K562 (cell line): ENCODE measurements around the gene ETNK1. TPM values are rescaled to one million over a fixed set of nuclear protein-coding genes. Genes with fewer than 3 reads are reported as not detected.

Experiments used
- ATAC-seq: fragments of 200-7000 bp; cut with Tn5 transposase; 3 replicates; pipeline ENCODE4 v1.9.1; 2020; ENCODE audit warnings: moderate library complexity
- BruUV-seq: library from RNA; stranded (reverse); fragments of 400-500 nt; replicated peaks from 2 replicates; lab custom pipeline; 2021; lab: Mats Ljungman, UMichigan
- CTCF ChIA-PET: fragments of 300-600 bp; formaldehyde crosslinking; extraction: SDS; loops from one replicate; lab custom pipeline; 2021; ENCODE audit warnings: low intra/inter-chr PET ratio; lab: Yijun Ruan, JAX
- POLR2A ChIA-PET: fragments of 300-600, 350-650 bp; sonication (Branson Sonifier 250); formaldehyde crosslinking; extraction: SDS; loops from one replicate; lab custom pipeline; 2021; ENCODE audit warnings: antibody characterized with exemption, inconsistent platforms; lab: Yijun Ruan, JAX
- DNase-seq, 4 experiments: peaks; one replicate each; pipeline versions ENCODE4 v3.0.0 to v3.0.0-alpha.2; 2011 to 2018; ENCODE audit warnings: low spot score in 3 of 4, mixed read lengths in 3 of 4; ENCODE audit errors: extremely low read depth in 1 of 4
- FAIRE-seq: peaks from 2 replicates; lab custom pipeline; 2011; peaks lifted over from hg19 to GRCh38; lab: Jason Lieb, UNC
- H2AFZ ChIP-seq: 2 replicates; pipeline ENCODE4 v1.6.0; 2011; ENCODE audit warnings: low read depth, low read length, control low read depth, inconsistent platforms
- H3K27ac ChIP-seq: fragments of 200-600 bp; 3 replicates; pipeline ENCODE4 v1.8.0; 2011; ENCODE audit warnings: low read depth, mild to moderate bottlenecking, control low read depth, inconsistent platforms, low read length, moderate library complexity, mixed read lengths; ENCODE audit errors: extremely low read depth
- H3K27me3 ChIP-seq, 2 experiments: fragments of 300-600 bp in 1 of 2; 2 replicates in 1 of 2; 3 replicates in 1 of 2; pipeline versions ENCODE4 v1.6.0 to v1.8.0; 2011; ENCODE audit warnings: inconsistent platforms in 2 of 2, low read length in 2 of 2, mild to moderate bottlenecking in 1 of 2, mixed read lengths in 1 of 2, moderate library complexity in 1 of 2; ENCODE audit not compliant: control insufficient read depth in 2 of 2, insufficient read depth in 2 of 2
- H3K36me3 ChIP-seq: fragments of 300-600 bp; 3 replicates; pipeline ENCODE4 v1.8.0; 2011; ENCODE audit warnings: mild to moderate bottlenecking, low read length, inconsistent platforms; ENCODE audit not compliant: control insufficient read depth, insufficient read depth
- H3K4me1 ChIP-seq, 2 experiments: fragments of 200-600 bp in 1 of 2; replicated peaks in 1 of 2; 2 replicates in 1 of 2; 3 replicates in 1 of 2; pipeline versions ENCODE4 v1.5.1 to v1.8.0; 2011; ENCODE audit warnings: inconsistent platforms in 2 of 2, low read length in 2 of 2, mild to moderate bottlenecking in 1 of 2, mixed read lengths in 1 of 2, moderate library complexity in 1 of 2; ENCODE audit not compliant: control insufficient read depth in 2 of 2, insufficient read depth in 2 of 2
- H3K4me2 ChIP-seq: 2 replicates; pipeline ENCODE4 v1.6.1; 2011; ENCODE audit warnings: low read length, control low read depth, inconsistent platforms, mixed read lengths; ENCODE audit not compliant: insufficient read depth
- H3K4me3 ChIP-seq: fragments of 200-600 bp; sonication (generic), shearing (Covaris generic); 2 replicates; pipeline ENCODE4 v1.5.1; 2016; ENCODE audit warnings: control low read depth, inconsistent platforms
- H3K79me2 ChIP-seq: fragments of 200-600 bp; 3 replicates; pipeline ENCODE4 v1.8.0; 2011; ENCODE audit warnings: low read length, inconsistent platforms; ENCODE audit not compliant: control insufficient read depth, insufficient read depth
- H3K9ac ChIP-seq, 2 experiments: 2 replicates each; pipeline versions ENCODE4 v1.6.0 to v1.6.1; 2011; ENCODE audit warnings: low read depth in 2 of 2, low read length in 2 of 2, control low read depth in 1 of 2, inconsistent platforms in 1 of 2, mild to moderate bottlenecking in 1 of 2, mixed read lengths in 1 of 2; ENCODE audit not compliant: insufficient read depth in 1 of 2
- H3K9me1 ChIP-seq: one replicate; pipeline ENCODE4 v1.6.0; 2011; ENCODE audit warnings: inconsistent platforms, mild to moderate bottlenecking, low read length, moderate library complexity; ENCODE audit not compliant: control insufficient read depth, insufficient read depth
- H3K9me3 ChIP-seq: replicated peaks from 2 replicates; pipeline ENCODE4 v1.5.1; 2011; ENCODE audit warnings: low read depth, low read length, inconsistent platforms; ENCODE audit not compliant: control insufficient read depth, insufficient read depth
- H4K20me1 ChIP-seq: replicated peaks from 2 replicates; pipeline ENCODE4 v1.6.1; 2011; ENCODE audit warnings: low read length, inconsistent platforms, mixed read lengths; ENCODE audit not compliant: control insufficient read depth, insufficient read depth
- ESRRB ChIP-seq: fragments of 250-450 bp; sonication (Bioruptor Pico); IDR thresholded peaks from 2 replicates; pipeline ENCODE4 v1.5.0; 2020; ENCODE audit warnings: mild to moderate bottlenecking, moderate library complexity, borderline replicate concordance
- FUS ChIP-seq: fragments of 200-400 bp; formaldehyde crosslinking; optimal IDR thresholded peaks from 2 replicates; pipeline ENCODE3; 2017; ENCODE audit warnings: low read depth, low read length
- HEY1 ChIP-seq: fragments of 250-450 bp; sonication (Bioruptor Pico); IDR thresholded peaks from 2 replicates; pipeline ENCODE4 v1.5.0; 2020; ENCODE audit warnings: mild to moderate bottlenecking, moderate library complexity, borderline replicate concordance
- HOXB6 ChIP-seq: fragments of 250-450 bp; sonication (Bioruptor Pico); IDR thresholded peaks from 2 replicates; pipeline ENCODE4 v1.5.1; 2022; ENCODE audit warnings: mild to moderate bottlenecking, borderline replicate concordance
- JUNB ChIP-seq: fragments of 450-650 bp; formaldehyde crosslinking; conservative IDR thresholded peaks from 2 replicates; pipeline ENCODE4 v1.4.0; 2020; ENCODE audit warnings: mild to moderate bottlenecking
- NCOA4 ChIP-seq: fragments of 450-650 bp; IDR thresholded peaks from 2 replicates; pipeline ENCODE4 v1.6.1; 2018; ENCODE audit warnings: mild to moderate bottlenecking; ENCODE audit not compliant: partially characterized antibody
- ZBTB1 ChIP-seq: sonication (generic); formaldehyde crosslinking; IDR thresholded peaks from 2 replicates; pipeline ENCODE4 v1.8.1; 2023; ENCODE audit warnings: missing genetic modification reagents, low read depth, mild to moderate bottlenecking, borderline replicate concordance
- ZBTB8A ChIP-seq: fragments of 450-650 bp; IDR thresholded peaks from 2 replicates; pipeline ENCODE4 v1.6.1; 2018; ENCODE audit warnings: mild to moderate bottlenecking, moderate library complexity; ENCODE audit not compliant: partially characterized antibody
- ZNF263 ChIP-seq: sonication (generic); formaldehyde crosslinking; IDR thresholded peaks from 2 replicates; pipeline ENCODE4 v1.8.0; 2022; ENCODE audit warnings: mild to moderate bottlenecking, missing genetic modification reagents, borderline replicate concordance
- ZNF347 ChIP-seq: fragments of 450-650 bp; formaldehyde crosslinking; IDR thresholded peaks from 2 replicates; pipeline ENCODE4 v1.4.0; 2020; ENCODE audit warnings: low read depth, mild to moderate bottlenecking, moderate library complexity
- ZNF395 ChIP-seq: fragments of 200-800 bp; sonication (Bioruptor generic); IDR thresholded peaks from 2 replicates; pipeline ENCODE4 v1.6.1; 2017; ENCODE audit warnings: missing genetic modification characterization, missing compliant biosample characterization
- ZNF583 ChIP-seq: fragments of 250-450 bp; sonication (Bioruptor Pico); IDR thresholded peaks from 2 replicates; pipeline ENCODE4 v1.4.0; 2020
- ZNF586 ChIP-seq: fragments of 450-650 bp; formaldehyde crosslinking; conservative IDR thresholded peaks from 2 replicates; pipeline ENCODE4 v1.4.0; 2020; ENCODE audit warnings: mild to moderate bottlenecking, moderate library complexity
- ZNF77 ChIP-seq: fragments of 250-450 bp; sonication (Bioruptor Pico); IDR thresholded peaks from 2 replicates; pipeline ENCODE4 v1.5.0; 2020
- WGBS: fragments of 100-300 bp; shearing (Covaris generic); methylation state at CpG from one replicate; pipeline ENCODE4 v1.1.6; 2016; ENCODE audit warnings: low coverage, mixed read lengths; ENCODE audit not compliant: insufficient coverage; ENCODE audit errors: missing lambda C conversion rate; 5-methylcytosine and 5-hydroxymethylcytosine counted together
- in situ Hi-C: fragments of 300-500 bp; cut with MboI; formaldehyde crosslinking; loops from 4 replicates; pipeline ENCODE4 v1.15.0; 2018; ENCODE audit warnings: inconsistent platforms, mixed read lengths
- intact Hi-C: fragments of 100-400 bp; cut with micrococcal nuclease; formaldehyde crosslinking; loops from 2 replicates; pipeline ENCODE4 v1.14.2; 2022
- polyA plus RNA-seq, 8 experiments: library from polyadenylated mRNA; depleted of rRNA in 4 of 8; stranded (reverse) in 5 of 8; unstranded in 3 of 8; fragments of >200 nt; fragmentation: Nextera tagmentation in 2 of 8; fragmentation: Illumina TruSeq in 1 of 8; extraction: Ambion mirVana in 2 of 8; extraction: Trizol in 1 of 8; gene quantifications; 2 replicates each; pipeline versions ENCODE4 v1.2.1 to v1.2.3, GENCODE V29; 2011 to 2014; ENCODE audit warnings: inconsistent platforms in 1 of 8, missing spikeins in 1 of 8
- total RNA-seq, 7 experiments: library from RNA; depleted of rRNA in 6 of 7; stranded (reverse); fragments of >200 nt in 6 of 7; fragmentation: Illumina TruSeq in 2 of 7; extraction: Trizol in 2 of 7; gene quantifications; 2 replicates each; pipeline versions ENCODE4 v1.2.1 to v1.2.3, GENCODE V29; 2011 to 2021; ENCODE audit warnings: low replicate concordance in 1 of 7
- TF ChIP-seq, protein P1 (sequence below): fragments of 250-450 bp; sonication (Bioruptor Pico); IDR thresholded peaks from 2 replicates; pipeline ENCODE4 v1.8.0; 2022; ENCODE audit warnings: inconsistent platforms, mild to moderate bottlenecking, moderate library complexity, borderline replicate concordance
- TF ChIP-seq, protein P2 (sequence below): fragments of 250-450 bp; sonication (Bioruptor Pico); IDR thresholded peaks from 2 replicates; pipeline ENCODE4 v1.5.0; 2021
- TF ChIP-seq, protein P3 (sequence below), 3 experiments: fragments of 200-800 bp in 1 of 3; sonication (Bioruptor generic) in 1 of 3; sonication (generic) in 1 of 3; formaldehyde crosslinking in 1 of 3; IDR thresholded peaks; 2 replicates each; pipeline versions ENCODE4 v1.6.1 to v1.8.0; 2016 to 2022; ENCODE audit warnings: mild to moderate bottlenecking in 2 of 3, missing compliant biosample characterization in 2 of 3, missing genetic modification characterization in 2 of 3, missing genetic modification reagents in 1 of 3

Gene ETNK1
- total and polyA plus RNA-seq, 9 of the 15 experiments (the other 6 are each of a cell fraction or from before 2014, with no cell fraction given), result 10.0 to 70.5 (median 36.0) TPM

- TF ChIP-seq ZNF395 (CRISPR knock-in tag), result no peak
Observed at GRCh38 chr12:22722081-22722480, 97.1 kb downstream of the ETNK1 start (continued).

DNA sequence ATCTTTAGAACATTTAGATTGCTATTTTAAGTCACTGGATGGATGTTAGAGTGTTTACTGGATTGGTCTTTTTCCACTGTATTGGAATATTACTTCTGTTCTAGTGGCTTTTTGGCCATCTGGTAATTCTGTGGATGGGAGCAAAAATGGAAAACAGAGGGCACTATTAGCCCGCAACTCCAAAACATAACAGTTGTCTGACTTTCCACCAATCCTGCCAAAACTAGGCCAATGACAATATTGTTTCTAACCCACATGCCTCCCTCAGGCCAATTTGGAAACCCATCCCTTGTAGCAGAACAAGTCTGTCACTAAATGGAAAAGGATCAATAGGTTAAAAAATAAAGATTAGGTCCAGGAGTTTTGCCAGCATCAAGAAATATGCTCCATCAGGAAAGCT, 97.8 kb downstream of the ETNK1 start:
- 0% methylated on average over 1 of the region's 1 CpG for WGBS
- ATAC-seq (no peak), FAIRE-seq (no peak), DNase-seq (no peak)
- H3K27me3 ChIP-seq, result peaks cover 0 to 2% of the 10 kb centered on the region in 2 experiments; a peak in 2 of 5 replicates
- H3K27ac ChIP-seq, result no peak overlapping the region
- ChIA-PET CTCF (no interaction called here), POLR2A (no interaction called here)
- no peak overlapping the region for H3K4me3 ChIP-seq
- H3K9me3 ChIP-seq, result no peaks in the 10 kb centered on the region
- intact Hi-C loops (no loop called here), in situ Hi-C loops (no loop called here)
- H2AFZ ChIP-seq, result no peak overlapping the region
- TF ChIP-seq JUNB (CRISPR knock-in tag) (no peak), ZBTB1 (CRISPR knock-in tag) (no peak), NCOA4 (no peak), ZNF583 (CRISPR knock-in tag) (no peak), HOXB6 (CRISPR knock-in tag) (no peak), FUS (no peak), ZNF263 (CRISPR knock-in tag) (no peak), ZNF586 (CRISPR knock-in tag) (no peak), HEY1 (CRISPR knock-in tag) (no peak), ZNF77 (CRISPR knock-in tag) (no peak), ZBTB8A (no peak), ESRRB (CRISPR knock-in tag) (no peak), ZNF347 (CRISPR knock-in tag) (no peak)
- TF ChIP-seq, protein P1, sequence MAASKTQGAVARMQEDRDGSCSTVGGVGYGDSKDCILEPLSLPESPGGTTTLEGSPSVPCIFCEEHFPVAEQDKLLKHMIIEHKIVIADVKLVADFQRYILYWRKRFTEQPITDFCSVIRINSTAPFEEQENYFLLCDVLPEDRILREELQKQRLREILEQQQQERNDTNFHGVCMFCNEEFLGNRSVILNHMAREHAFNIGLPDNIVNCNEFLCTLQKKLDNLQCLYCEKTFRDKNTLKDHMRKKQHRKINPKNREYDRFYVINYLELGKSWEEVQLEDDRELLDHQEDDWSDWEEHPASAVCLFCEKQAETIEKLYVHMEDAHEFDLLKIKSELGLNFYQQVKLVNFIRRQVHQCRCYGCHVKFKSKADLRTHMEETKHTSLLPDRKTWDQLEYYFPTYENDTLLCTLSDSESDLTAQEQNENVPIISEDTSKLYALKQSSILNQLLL (CRISPR knock-in tag), result no peak
- TF ChIP-seq, protein P2, sequence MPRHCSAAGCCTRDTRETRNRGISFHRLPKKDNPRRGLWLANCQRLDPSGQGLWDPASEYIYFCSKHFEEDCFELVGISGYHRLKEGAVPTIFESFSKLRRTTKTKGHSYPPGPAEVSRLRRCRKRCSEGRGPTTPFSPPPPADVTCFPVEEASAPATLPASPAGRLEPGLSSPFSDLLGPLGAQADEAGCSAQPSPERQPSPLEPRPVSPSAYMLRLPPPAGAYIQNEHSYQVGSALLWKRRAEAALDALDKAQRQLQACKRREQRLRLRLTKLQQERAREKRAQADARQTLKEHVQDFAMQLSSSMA, result no peak
- TF ChIP-seq, protein P3, sequence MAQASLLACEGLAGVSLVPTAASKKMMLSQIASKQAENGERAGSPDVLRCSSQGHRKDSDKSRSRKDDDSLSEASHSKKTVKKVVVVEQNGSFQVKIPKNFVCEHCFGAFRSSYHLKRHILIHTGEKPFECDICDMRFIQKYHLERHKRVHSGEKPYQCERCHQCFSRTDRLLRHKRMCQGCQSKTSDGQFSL (CRISPR knock-in tag; IDR thresholded peaks at IDR 0.05), result no peak
- TF ChIP-seq, protein P3 (tag; IDR thresholded peaks at IDR 0.05), result no peak
- H3K36me3 ChIP-seq, result no peaks in the 10 kb centered on the region
- H3K79me2 ChIP-seq, result no peaks in the 10 kb centered on the region
- BruUV-seq, result no TSS peak
- no peaks in the 10 kb centered on the region for H4K20me1 ChIP-seq
- no peak overlapping the region for H3K4me2 ChIP-seq
- no peak overlapping the region for H3K9ac ChIP-seq
- H3K4me1 ChIP-seq, result no peaks in the 10 kb centered on the region
- no peaks in the 10 kb centered on the region for H3K9me1 ChIP-seq
